ENCODE measurements around the gene SLAMF8. TPM values are rescaled to one million over a fixed set of nuclear protein-coding genes. Genes with fewer than 3 reads are reported as not detected.

The SLAMF8 gene
- total RNA-seq, 4 donors from 2014 or later: 3.1 to 7.8 (median 5.2) TPM

GRCh38 chr1:159803956-159804689 is 22.6 kb upstream of the SLAMF8 start:
- TF ChIP-seq POLR2A (IDR thresholded peaks at IDR 0.05): no peak
- TF ChIP-seq, protein P1, sequence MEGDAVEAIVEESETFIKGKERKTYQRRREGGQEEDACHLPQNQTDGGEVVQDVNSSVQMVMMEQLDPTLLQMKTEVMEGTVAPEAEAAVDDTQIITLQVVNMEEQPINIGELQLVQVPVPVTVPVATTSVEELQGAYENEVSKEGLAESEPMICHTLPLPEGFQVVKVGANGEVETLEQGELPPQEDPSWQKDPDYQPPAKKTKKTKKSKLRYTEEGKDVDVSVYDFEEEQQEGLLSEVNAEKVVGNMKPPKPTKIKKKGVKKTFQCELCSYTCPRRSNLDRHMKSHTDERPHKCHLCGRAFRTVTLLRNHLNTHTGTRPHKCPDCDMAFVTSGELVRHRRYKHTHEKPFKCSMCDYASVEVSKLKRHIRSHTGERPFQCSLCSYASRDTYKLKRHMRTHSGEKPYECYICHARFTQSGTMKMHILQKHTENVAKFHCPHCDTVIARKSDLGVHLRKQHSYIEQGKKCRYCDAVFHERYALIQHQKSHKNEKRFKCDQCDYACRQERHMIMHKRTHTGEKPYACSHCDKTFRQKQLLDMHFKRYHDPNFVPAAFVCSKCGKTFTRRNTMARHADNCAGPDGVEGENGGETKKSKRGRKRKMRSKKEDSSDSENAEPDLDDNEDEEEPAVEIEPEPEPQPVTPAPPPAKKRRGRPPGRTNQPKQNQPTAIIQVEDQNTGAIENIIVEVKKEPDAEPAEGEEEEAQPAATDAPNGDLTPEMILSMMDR (IDR thresholded peaks at IDR 0.05): no peak
- intact Hi-C loops (cut with DNase I; ENCODE audit: low total_unique reads): loop anchor here (2.0 to 10.0 kb wide), 2 partner anchors 81 to 201 kb away; no protein-coding TSS in a partner anchor
- no peak for DNase-seq (ENCODE audit: low spot score in 2 of 2)
- 66 to 69% methylated on average over 7 of the region's 7 CpGs for WGBS, 2 donors
- no peak overlapping the region for H3K4me3 ChIP-seq (ENCODE audit: low read depth, poor library complexity, severe bottlenecking)

GRCh38 chr1:159804924-159805323 is 21.7 kb upstream of the SLAMF8 start:
- intact Hi-C loops (cut with DNase I; ENCODE audit: low total_unique reads): loop anchor here (5.0 to 10.0 kb wide), 2 partner anchors 200 to 553 kb away; no protein-coding TSS in a partner anchor
- DNase-seq (ENCODE audit: low spot score in 2 of 2): no peak
- H3K4me3 ChIP-seq (ENCODE audit: low read depth, poor library complexity, severe bottlenecking): no peak overlapping the region
- TF ChIP-seq, protein P1 (IDR thresholded peaks at IDR 0.05): no peak
- no peak for TF ChIP-seq POLR2A (IDR thresholded peaks at IDR 0.05)
- WGBS, 2 donors: 59 to 61% methylated on average over 2 of the region's 2 CpGs

- 94 to 96% methylated on average over 8 of the region's 8 CpGs for WGBS, 2 donors
- DNase-seq (ENCODE audit: low spot score in 2 of 2): no peak
- no peak for TF ChIP-seq POLR2A (IDR thresholded peaks at IDR 0.05)
- TF ChIP-seq, protein P1 (IDR thresholded peaks at IDR 0.05): no peak
- intact Hi-C loops (cut with DNase I; ENCODE audit: low total_unique reads): no loop called here
- no peak overlapping the region for H3K4me3 ChIP-seq (ENCODE audit: low read depth, poor library complexity, severe bottlenecking)
Observed at GRCh38 chr1:159815926-159816325, 10.7 kb upstream of the SLAMF8 start.

DNA sequence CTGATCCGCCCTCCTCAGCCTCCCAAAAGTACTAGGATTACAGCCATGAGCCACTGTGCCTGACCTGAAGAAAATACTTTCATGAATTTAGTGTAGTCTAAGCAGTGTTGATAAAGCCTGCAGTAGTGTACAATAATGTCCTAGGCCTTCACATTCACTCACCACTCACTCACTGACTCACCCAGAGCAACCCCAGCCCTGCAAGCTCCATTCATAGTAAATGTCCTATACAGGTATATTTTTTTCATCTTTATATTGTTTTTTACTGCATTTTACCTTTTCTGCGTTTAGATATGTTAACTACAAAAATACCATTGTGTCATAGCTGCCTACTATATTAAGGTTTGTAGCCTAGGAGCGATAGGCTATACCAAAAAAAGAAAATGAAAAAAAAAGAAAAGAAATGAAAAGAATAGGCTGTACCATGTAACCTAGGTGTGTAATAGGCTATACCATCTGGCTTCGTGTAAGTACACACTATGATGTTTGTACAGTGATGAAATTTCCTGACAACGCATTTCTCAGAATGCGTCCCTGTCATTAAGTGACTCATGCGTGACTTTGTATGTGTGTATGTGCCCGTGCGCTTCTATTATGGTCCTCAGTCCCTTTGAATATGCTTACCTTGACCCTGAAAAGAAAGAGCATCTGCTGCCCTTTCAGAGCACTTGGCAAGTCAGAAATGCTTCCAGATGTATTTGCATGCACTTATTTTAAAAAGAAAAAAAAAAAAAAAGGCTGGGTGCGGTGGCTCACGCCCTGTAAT is 9.2 kb upstream of the SLAMF8 start:
- no peak for DNase-seq (ENCODE audit: low spot score in 2 of 2)
- TF ChIP-seq, protein P1 (IDR thresholded peaks at IDR 0.05): no peak
- TF ChIP-seq POLR2A (IDR thresholded peaks at IDR 0.05): no peak
- no peak overlapping the region for H3K4me3 ChIP-seq (ENCODE audit: low read depth, poor library complexity, severe bottlenecking)
- 86 to 87% methylated on average over 11 of the region's 11 CpGs for WGBS, 2 donors
- intact Hi-C loops (cut with DNase I; ENCODE audit: low total_unique reads): no loop called here

GRCh38 chr1:159821171-159821867 is 5.4 kb upstream of the SLAMF8 start:
- no peak overlapping the region for H3K4me3 ChIP-seq (ENCODE audit: low read depth, poor library complexity, severe bottlenecking)
- TF ChIP-seq POLR2A (IDR thresholded peaks at IDR 0.05): no peak
- TF ChIP-seq, protein P1 (IDR thresholded peaks at IDR 0.05): no peak
- WGBS, 2 donors: 76 to 80% methylated on average over 9 of the region's 9 CpGs
- no peak for DNase-seq (ENCODE audit: low spot score in 2 of 2)
- intact Hi-C loops (cut with DNase I; ENCODE audit: low total_unique reads): no loop called here
